WTC11 (cell line): ENCODE measurements around the gene PAIP2. TPM values are rescaled to one million over a fixed set of nuclear protein-coding genes. Genes with fewer than 3 reads are reported as not detected.
A peak's percentile ranks its signal among the peaks of the same experiment; 100 is the strongest.

Source experiments
- ATAC-seq: fragments of 200-7000 bp; cut with Tn5 transposase; 2 replicates; pipeline ENCODE4 v1.10.0; 2021; ENCODE audit warnings: mild to moderate bottlenecking, moderate library complexity
- CTCF ChIA-PET: fragments of 300-600 bp; sonication (Branson Sonifier 250); formaldehyde crosslinking; loops from one replicate; lab custom pipeline; 2021; ENCODE audit warnings: antibody characterized with exemption; lab: Charles Lee
- POLR2A ChIA-PET: fragments of 350-600 bp; sonication (Branson Sonifier 250); formaldehyde crosslinking; loops from one replicate; lab custom pipeline; 2021; ENCODE audit warnings: antibody characterized with exemption; lab: Charles Lee
- DNase-seq: peaks from one replicate; pipeline ENCODE4 v3.0.0; 2021; ENCODE audit warnings: low spot score
- H3K27ac Mint-ChIP-seq: 2 replicates; pipeline ENCODE4 v1.8.0; 2021; ENCODE audit warnings: mixed read lengths
- H3K27me3 Mint-ChIP-seq: 2 replicates; pipeline ENCODE4 v1.8.0; 2021; ENCODE audit warnings: low read depth, mild to moderate bottlenecking, moderate library complexity, mixed read lengths
- H3K36me3 Mint-ChIP-seq: 2 replicates; pipeline ENCODE4 v1.8.0; 2021; ENCODE audit warnings: mixed read lengths
- H3K4me1 Mint-ChIP-seq: 2 replicates; pipeline ENCODE4 v1.8.0; 2022; ENCODE audit warnings: mixed read lengths
- H3K4me3 Mint-ChIP-seq: 2 replicates; pipeline ENCODE4 v1.8.0; 2021; ENCODE audit warnings: mild to moderate bottlenecking, moderate library complexity, mixed read lengths
- H3K9me3 Mint-ChIP-seq: 2 replicates; pipeline ENCODE4 v1.8.0; 2021; ENCODE audit warnings: mixed read lengths
- AFF4 ChIP-seq: sonication (generic); formaldehyde crosslinking; IDR thresholded peaks from 2 replicates; pipeline ENCODE4 v1.8.1; 2023; ENCODE audit warnings: mild to moderate bottlenecking, missing genetic modification reagents, borderline replicate concordance
- ATF1 ChIP-seq: sonication (generic); formaldehyde crosslinking; IDR thresholded peaks from 2 replicates; pipeline ENCODE4 v1.8.1; 2023; ENCODE audit warnings: mild to moderate bottlenecking, moderate library complexity, missing genetic modification reagents
- CBFB ChIP-seq: sonication (generic); formaldehyde crosslinking; IDR thresholded peaks from 2 replicates; pipeline ENCODE4 v1.8.1; 2022; ENCODE audit warnings: mild to moderate bottlenecking, low read depth, missing genetic modification reagents
- CREM ChIP-seq: sonication (generic); formaldehyde crosslinking; IDR thresholded peaks from 2 replicates; pipeline ENCODE4 v1.8.1; 2022; ENCODE audit warnings: mild to moderate bottlenecking, missing genetic modification reagents, moderate library complexity
- FOXK1 ChIP-seq: sonication (generic); formaldehyde crosslinking; IDR thresholded peaks from 2 replicates; pipeline ENCODE4 v1.8.0; 2022; ENCODE audit warnings: mild to moderate bottlenecking, moderate library complexity, missing genetic modification reagents
- IRF2 ChIP-seq: sonication (generic); formaldehyde crosslinking; IDR thresholded peaks from 2 replicates; pipeline ENCODE4 v1.8.0; 2022; ENCODE audit warnings: low read depth, missing genetic modification reagents, borderline replicate concordance
- JAZF1 ChIP-seq: fragments of 250-450 bp; sonication (Bioruptor Pico); IDR thresholded peaks from 2 replicates; pipeline ENCODE4 v1.9.0; 2021; ENCODE audit warnings: moderate library complexity, mild to moderate bottlenecking, inconsistent platforms
- KAT7 ChIP-seq: sonication (generic); formaldehyde crosslinking; IDR thresholded peaks from 2 replicates; pipeline ENCODE4 v1.8.1; 2023; ENCODE audit warnings: missing genetic modification reagents, mild to moderate bottlenecking, borderline replicate concordance
- NFYB ChIP-seq: sonication (generic); formaldehyde crosslinking; conservative IDR thresholded peaks from 2 replicates; pipeline ENCODE4 v1.8.0; 2022; ENCODE audit warnings: low read depth, missing genetic modification reagents
- RORB ChIP-seq: fragments of 250-450 bp; sonication (Bioruptor Pico); IDR thresholded peaks from 2 replicates; pipeline ENCODE4 v1.9.0; 2021; ENCODE audit warnings: mild to moderate bottlenecking
- SP1 ChIP-seq: sonication (generic); formaldehyde crosslinking; conservative IDR thresholded peaks from 2 replicates; pipeline ENCODE4 v1.8.1; 2022; ENCODE audit warnings: missing genetic modification reagents
- TCF7 ChIP-seq: sonication (generic); formaldehyde crosslinking; IDR thresholded peaks from 2 replicates; pipeline ENCODE4 v1.8.0; 2022; ENCODE audit warnings: mild to moderate bottlenecking, low read depth, missing genetic modification reagents, moderate library complexity
- TEAD1 ChIP-seq: sonication (generic); formaldehyde crosslinking; IDR thresholded peaks from 2 replicates; pipeline ENCODE4 v1.8.0; 2022; ENCODE audit warnings: mild to moderate bottlenecking, missing genetic modification reagents
- TP53 ChIP-seq: sonication (generic); formaldehyde crosslinking; IDR thresholded peaks from 2 replicates; pipeline ENCODE4 v1.8.1; 2023; ENCODE audit warnings: mild to moderate bottlenecking, missing genetic modification reagents
- USF2 ChIP-seq: sonication (generic); formaldehyde crosslinking; IDR thresholded peaks from 2 replicates; pipeline ENCODE4 v1.8.1; 2023; ENCODE audit warnings: mild to moderate bottlenecking, missing genetic modification reagents, moderate library complexity
- ZNF263 ChIP-seq: sonication (generic); formaldehyde crosslinking; IDR thresholded peaks from 2 replicates; pipeline ENCODE4 v1.8.1; 2022; ENCODE audit warnings: low read depth, mild to moderate bottlenecking, moderate library complexity, missing genetic modification reagents
- ZNF317 ChIP-seq: sonication (generic); formaldehyde crosslinking; IDR thresholded peaks from 2 replicates; pipeline ENCODE4 v1.8.1; 2023; ENCODE audit warnings: low read depth, mild to moderate bottlenecking, moderate library complexity, missing genetic modification reagents, borderline replicate concordance
- ZNF425 ChIP-seq: fragments of 250-450 bp; sonication (Bioruptor Pico); conservative IDR thresholded peaks from 2 replicates; pipeline ENCODE4 v1.9.0; 2021; ENCODE audit warnings: mild to moderate bottlenecking
- total RNA-seq: library from RNA; stranded (reverse); gene quantifications from 3 replicates; pipeline ENCODE4 v1.2.3, GENCODE V29; 2021

Gene PAIP2
- total RNA-seq, 1 experiment from 2014 or later = 126 TPM

- no peak for TF ChIP-seq IRF2
- no peak for TF ChIP-seq CREM
- no peak for TF ChIP-seq JAZF1 (CRISPR knock-in tag)
- TF ChIP-seq ZNF425 (CRISPR knock-in tag) = no peak
- TF ChIP-seq TCF7 (CRISPR knock-in tag) = no peak
- TF ChIP-seq ZNF317 (CRISPR knock-in tag) = no peak
- TF ChIP-seq KAT7 = no peak
- no peak for TF ChIP-seq ZNF263 (CRISPR knock-in tag)
- TF ChIP-seq FOXK1 (CRISPR knock-in tag) = no peak
Observed at GRCh38 chr5:139377226-139377625, 35.6 kb downstream of the PAIP2 start (continued).

GRCh38 chr5:139378101-139378825 lies 36.6 kb downstream of the PAIP2 start:
- Mint-ChIP-seq H3K4me3 (peak overlapping the region; percentile 12; the same call in 1 of the 2 replicates), H3K9me3 (no peaks in the 10 kb centered on the region), H3K36me3 (peaks cover 4% of the 10 kb centered on the region), H3K4me1 (peaks cover 15% of the 10 kb centered on the region), H3K27ac (no peak overlapping the region), H3K27me3 (no peaks in the 10 kb centered on the region)
- ATAC-seq = peak; percentile 85
- ChIA-PET POLR2A (interaction anchor here (0.6 kb wide), 3 partner anchors 9 to 834 kb away, joined by 3 read pairs; no protein-coding TSS in a partner anchor), CTCF (interaction anchor here (1.5 to 1.8 kb wide), 2 partner anchors 14 to 24 kb away, joined by 4 to 8 read pairs; no protein-coding TSS in a partner anchor)
- peak; percentile 78 for DNase-seq
- TF ChIP-seq ATF1 (CRISPR knock-in tag) (no peak), SP1 (CRISPR knock-in tag) (no peak), CBFB (no peak), TEAD1 (CRISPR knock-in tag) (no peak), AFF4 (CRISPR knock-in tag) (no peak), TP53 (CRISPR knock-in tag) (no peak), KAT7 (no peak), USF2 (CRISPR knock-in tag) (no peak), NFYB (CRISPR knock-in tag) (no peak), RORB (CRISPR knock-in tag) (no peak)
